Lower leg skin (tissue), 3 donors: Measurements from ENCODE around the gene CAPG.

Experiments used
- CTCF ChIP-seq, 3 donors: fragments of 450-650 bp; IDR thresholded peaks; one replicate each; pipeline ENCODE4 v1.5.1; 2016; ENCODE audit warnings: antibody characterized with exemption in 3 of 3, mild to moderate bottlenecking in 3 of 3, moderate library complexity in 2 of 3
- POLR2A ChIP-seq, 2 donors: fragments of 450-650 bp; IDR thresholded peaks; one replicate each; pipeline ENCODE4 v1.6.1; 2016 to 2017; ENCODE audit warnings: antibody characterized with exemption in 2 of 2, mild to moderate bottlenecking in 1 of 2, moderate library complexity in 1 of 2

GRCh38 chr2:85411405-85411748 is 1.2 kb upstream of the CAPG start:
- TF ChIP-seq CTCF (IDR thresholded peaks at IDR 0.05) = no peak
- no peak for TF ChIP-seq POLR2A (IDR thresholded peaks at IDR 0.05)
